Activated gamma-delta T cell treated with Interleukin-2 at 50 U/mL for 16 hours (primary cell): ENCODE measurements around the gene S1PR5.
"Not testable (repeated sequence)": the region's sequence is repeated elsewhere in the genome, so short reads cannot be mapped to it uniquely, and the experiment has no call there.

ENCODE experiments used
- DNase-seq: peaks from one replicate; pipeline ENCODE4 v3.0.0-alpha.2; 2020

S1PR5 gene

DNA sequence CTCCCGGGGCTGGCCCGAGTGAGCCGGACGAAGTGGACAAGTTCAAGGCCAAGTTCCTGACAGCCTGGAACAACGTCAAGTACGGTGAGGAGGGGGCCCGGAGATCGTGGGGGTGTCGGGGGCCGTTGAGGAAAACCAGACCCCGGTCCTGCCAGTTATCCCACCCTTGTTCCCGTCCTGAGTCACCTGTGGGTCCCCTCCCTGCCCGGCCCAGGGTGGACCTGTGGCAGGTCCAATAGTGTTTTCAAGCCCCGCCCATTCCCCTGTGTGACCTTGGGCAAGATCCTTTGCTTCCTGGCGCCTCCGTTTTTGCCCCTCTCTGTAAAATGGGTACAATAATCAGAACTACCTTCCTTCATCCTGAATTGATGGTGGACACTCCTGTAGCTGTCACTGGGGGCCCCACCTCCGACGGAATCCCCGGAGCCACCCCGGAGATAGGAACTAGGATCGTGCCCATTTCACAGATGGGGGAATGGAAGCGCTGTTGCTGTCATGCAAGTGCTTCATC lies 27.1 kb upstream of the S1PR5 start:
- no peak for DNase-seq

DNA sequence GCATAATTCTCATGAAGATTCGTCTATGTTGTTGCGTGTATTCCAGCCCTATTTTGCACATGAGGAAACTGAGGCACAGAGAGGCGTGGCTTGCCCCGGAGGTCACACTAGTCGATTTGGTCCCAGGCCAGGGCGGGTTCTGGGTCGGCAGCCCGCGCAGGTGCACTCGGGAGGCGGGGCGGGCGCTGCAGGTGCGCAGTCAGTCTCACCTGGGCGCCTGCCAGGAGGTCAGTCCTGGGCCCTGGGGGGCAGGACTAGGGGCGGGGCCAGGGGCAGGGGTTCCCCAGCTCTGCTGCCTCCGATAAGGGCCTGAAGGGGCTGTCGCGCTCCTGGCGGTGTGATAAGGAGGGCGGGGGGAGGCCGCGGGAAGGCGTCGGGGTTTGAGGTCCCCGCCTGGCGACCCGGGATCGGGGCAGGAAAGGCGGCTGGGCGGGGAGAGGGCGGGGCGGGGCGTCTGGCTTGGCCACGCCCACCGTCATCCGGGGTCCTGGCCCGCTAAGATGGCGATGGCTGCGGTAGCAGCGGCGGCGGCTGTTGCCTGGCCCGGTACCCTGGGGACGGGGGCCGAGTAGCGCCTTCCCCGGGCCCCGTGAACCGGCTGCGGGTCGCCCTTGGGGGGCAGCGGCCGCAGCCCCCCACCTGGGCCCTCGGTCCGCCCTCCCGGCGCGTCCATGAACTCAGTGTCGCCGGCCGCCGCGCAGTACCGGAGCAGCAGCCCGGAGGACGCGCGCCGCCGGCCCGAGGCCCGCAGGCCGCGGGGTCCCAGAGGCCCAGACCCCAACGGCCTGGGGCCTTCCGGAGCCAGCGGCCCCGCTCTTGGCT lies 26.4 kb upstream of the S1PR5 start, which contains the start of gene ATG4D:
TSS of gene ATG4D (plus strand) at position 485 of the 822 bp plus-strand sequence. CDS start at position 672, 187 bp downstream.
- DNase-seq: peak; percentile 79

DNA sequence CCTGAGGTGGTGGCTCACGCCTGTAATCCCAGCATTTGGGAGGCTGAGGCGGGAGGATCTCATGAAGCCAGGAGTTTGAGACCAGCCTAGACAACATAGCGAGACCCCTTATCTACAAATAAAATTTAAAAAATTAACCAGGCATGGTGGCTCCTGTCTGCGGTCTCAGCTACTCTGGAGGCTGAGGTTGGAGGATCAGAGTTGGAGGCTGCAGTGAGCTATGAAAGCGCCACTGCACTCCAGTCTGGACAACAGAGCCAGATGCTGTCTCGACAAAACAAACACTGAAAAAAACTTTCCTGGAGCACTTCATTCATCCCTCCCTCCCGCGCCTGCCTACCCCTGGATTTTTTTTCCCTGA lies 25.8 kb upstream of the S1PR5 start:
- DNase-seq: no peak

DNA sequence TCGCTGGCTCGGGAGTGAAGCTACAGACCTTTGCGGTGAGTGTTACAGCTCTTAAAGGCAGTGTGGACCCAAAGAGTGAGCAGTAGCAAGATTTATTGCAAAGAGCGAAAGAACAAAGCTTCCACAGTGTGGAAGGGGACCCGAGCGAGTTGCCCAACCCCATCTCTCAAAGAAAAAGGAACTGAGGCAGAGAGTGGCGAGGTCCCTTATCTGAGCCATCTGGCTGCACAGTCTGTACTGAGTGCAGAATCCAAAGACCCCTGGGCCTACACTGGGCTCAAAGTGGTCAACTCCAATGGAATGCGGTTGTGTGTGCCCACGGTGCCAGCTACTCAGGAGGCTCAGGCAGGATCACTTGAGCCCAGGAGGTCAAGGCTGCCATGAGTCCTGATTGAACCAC lies 21.8 kb upstream of the S1PR5 start:
- DNase-seq: not testable (repeated sequence)

GRCh38 chr19:10538204-10538983 lies 21.1 kb upstream of the S1PR5 start:
- no peak for DNase-seq

GRCh38 chr19:10537668-10538067 lies 20.4 kb upstream of the S1PR5 start:
- DNase-seq: no peak

DNA sequence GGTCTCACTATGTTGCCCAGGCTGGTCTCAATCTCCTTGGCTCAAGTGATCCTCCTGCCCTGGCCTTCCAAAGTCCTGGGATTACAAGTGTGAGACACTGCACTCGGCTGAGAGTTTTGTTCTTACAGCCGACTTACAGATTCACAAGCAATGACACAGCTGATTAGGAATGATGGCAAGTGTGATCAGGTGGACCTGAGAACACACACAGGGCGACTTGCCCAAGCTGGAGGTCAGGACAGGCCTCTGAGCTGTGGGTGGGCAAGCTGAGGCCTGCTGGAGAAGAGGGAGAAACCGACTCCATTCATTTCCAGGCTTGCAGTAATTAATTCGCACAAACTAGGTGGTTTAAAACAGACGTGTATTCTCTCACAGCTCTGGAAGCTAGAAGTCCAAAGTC lies 18.4 kb upstream of the S1PR5 start:
- DNase-seq: no peak

GRCh38 chr19:10533646-10534386 lies 16.6 kb upstream of the S1PR5 start:
- DNase-seq: no peak

GRCh38 chr19:10532457-10532856 lies 15.2 kb upstream of the S1PR5 start:
- DNase-seq: no peak

- DNase-seq: not testable (repeated sequence)
Observed at GRCh38 chr19:10526887-10527286, 9.6 kb upstream of the S1PR5 start.

DNA sequence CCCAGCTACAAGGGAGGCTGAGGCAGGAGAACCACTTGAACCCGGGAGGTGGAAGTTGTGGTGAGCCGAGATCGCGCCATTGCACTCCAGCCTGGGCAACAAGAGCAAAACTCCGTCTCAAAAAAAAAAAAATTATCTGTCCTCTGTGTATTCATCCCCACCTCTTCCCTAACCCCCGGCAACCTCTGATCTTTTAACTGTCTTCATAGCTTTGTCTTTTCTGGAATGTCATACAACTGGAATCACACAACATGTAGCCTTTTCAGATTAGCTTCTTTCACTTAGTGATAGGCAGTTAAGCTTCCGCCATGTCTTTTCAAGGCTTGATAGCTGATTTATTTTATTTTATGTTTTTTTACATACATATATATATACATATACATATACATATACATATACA lies 8.4 kb upstream of the S1PR5 start:
- no peak for DNase-seq

DNA sequence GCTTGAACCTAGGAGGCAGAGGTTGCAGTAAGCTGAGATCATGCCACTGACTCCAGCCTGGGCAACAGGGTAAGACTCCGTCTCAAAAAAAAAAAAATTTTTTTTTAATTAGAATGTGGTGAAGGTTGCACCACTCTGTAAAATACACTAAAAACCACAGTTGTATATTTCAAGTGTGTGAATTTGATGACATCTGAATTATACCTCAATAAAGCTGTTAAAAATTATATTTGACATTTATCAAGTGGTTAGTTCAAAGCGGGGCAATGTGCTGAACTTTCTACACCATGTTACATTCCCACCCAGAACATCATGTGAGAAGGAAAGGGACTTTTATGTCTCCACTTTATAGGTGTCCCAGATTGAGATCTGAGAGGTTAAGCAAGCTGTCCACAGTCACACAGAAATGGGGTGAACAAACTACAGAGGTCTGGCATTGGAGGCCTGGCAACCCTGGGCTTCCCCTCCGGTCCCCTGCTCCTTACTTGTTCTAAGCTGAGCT lies 5.9 kb upstream of the S1PR5 start:
- DNase-seq: no peak

- no peak for DNase-seq
Observed at GRCh38 chr19:10521461-10522171, 4.4 kb upstream of the S1PR5 start.

DNA sequence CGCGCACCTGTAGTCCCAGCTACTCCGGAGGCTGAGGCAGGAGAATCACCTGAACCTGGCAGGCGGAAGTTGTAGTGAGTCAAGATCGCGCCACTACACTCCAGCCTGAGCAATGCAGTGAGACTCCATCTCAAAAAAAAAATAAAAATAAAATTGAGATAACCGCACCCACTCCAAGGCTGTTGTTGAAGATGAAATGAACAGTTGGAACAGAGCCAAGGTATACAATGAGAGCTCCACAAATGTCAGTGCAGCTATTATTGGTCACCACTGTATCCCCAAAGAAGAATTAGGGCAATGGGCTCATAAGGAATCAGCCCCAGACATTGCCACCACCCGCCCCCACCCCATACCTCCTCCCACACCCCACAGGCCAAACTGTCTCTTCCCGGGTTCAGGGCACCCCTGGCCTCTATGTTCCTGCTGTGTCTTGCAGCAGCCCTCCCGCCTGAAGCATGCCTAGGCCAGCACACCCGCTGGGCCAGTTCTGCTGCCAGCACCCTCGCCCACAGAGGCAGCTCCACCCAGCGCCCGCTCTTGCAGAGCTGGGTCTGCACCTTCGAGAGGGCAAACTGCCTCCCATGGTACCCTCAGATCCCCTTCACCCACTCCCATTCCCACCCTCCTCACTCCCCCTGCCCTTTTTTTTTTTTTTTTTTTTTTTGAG lies 3.5 kb upstream of the S1PR5 start:
- DNase-seq: no peak

- no peak for DNase-seq
Observed at GRCh38 chr19:10519421-10519820, 2.2 kb upstream of the S1PR5 start.

GRCh38 chr19:10518444-10519361 lies 1.5 kb upstream of the S1PR5 start:
- DNase-seq: peak; percentile 35

GRCh38 chr19:10517760-10518443 lies 655 bp upstream of the S1PR5 start:
- no peak for DNase-seq

GRCh38 chr19:10516671-10517286 lies 468 bp downstream of the S1PR5 start:
- no peak for DNase-seq

- DNase-seq: peak; percentile 36
Observed at GRCh38 chr19:10516064-10516385, 1.2 kb downstream of the S1PR5 start.
